Thyroid gland (tissue), 4 donors: ENCODE measurements around the gene EPHA8. TPM values are rescaled to one million over a fixed set of nuclear protein-coding genes. Genes with fewer than 3 reads are reported as not detected.

ENCODE experiments used
- DNase-seq, 2 donors: peaks; one replicate each; pipeline ENCODE4 v3.0.0-alpha.2; 2019
- H3K27ac ChIP-seq, 3 donors: fragments of 200-600 bp; sonication (generic); 1 replicate in 2 of 3; 2 replicates in 1 of 3; pipeline ENCODE4 v1.5.1; 2016 to 2019; ENCODE audit warnings: mild to moderate bottlenecking in 1 of 3, moderate library complexity in 1 of 3
- H3K27me3 ChIP-seq: fragments of 200-600 bp; sonication (generic); one replicate; pipeline ENCODE4 v1.5.1; 2019
- H3K36me3 ChIP-seq, 2 donors: fragments of 200-600 bp; sonication (generic); one replicate each; pipeline ENCODE4 v1.5.1; 2016 to 2019
- H3K4me1 ChIP-seq, 2 donors: fragments of 200-600 bp; sonication (generic); one replicate each; pipeline ENCODE4 v1.5.1; 2017 to 2019
- H3K4me3 ChIP-seq, 3 donors: fragments of 200-600 bp; sonication (generic); replicated peaks in 1 of 3; 1 replicate in 2 of 3; 2 replicates in 1 of 3; pipeline ENCODE4 v1.5.1; 2016; ENCODE audit warnings: mild to moderate bottlenecking in 1 of 3
- H3K9me3 ChIP-seq: fragments of 200-600 bp; sonication (generic); one replicate; pipeline ENCODE4 v1.5.1; 2017
- CTCF ChIP-seq, 6 experiments: fragments of 200-600 bp in 3 of 6; fragments of 450-650 bp in 3 of 6; sonication (generic) in 3 of 6; IDR thresholded peaks; one replicate each; pipeline ENCODE4 v1.5.1; 2016 to 2019; ENCODE audit warnings: antibody characterized with exemption in 6 of 6, mild to moderate bottlenecking in 2 of 6, inconsistent platforms in 1 of 6, moderate library complexity in 1 of 6
- POLR2A ChIP-seq, 2 donors: fragments of 450-650 bp; IDR thresholded peaks; one replicate each; pipeline ENCODE4 v1.6.1; 2017; ENCODE audit warnings: antibody characterized with exemption in 2 of 2, mild to moderate bottlenecking in 2 of 2, moderate library complexity in 1 of 2
- WGBS, 2 donors: methylation state at CpG; one replicate each; pipeline ENCODE4 v1.1.5; 2017; 5-methylcytosine and 5-hydroxymethylcytosine counted together
- intact Hi-C: fragments of 100-400 bp; cut with DNase I; formaldehyde crosslinking; loops from one replicate; pipeline ENCODE4 v1.15.1; 2023
- total RNA-seq, 4 donors: library from RNA; depleted of rRNA; stranded (reverse); fragments of >200 nt; gene quantifications; one replicate each; pipeline ENCODE4 v1.2.3, GENCODE V29; 2016

Gene EPHA8
- total RNA-seq, 4 donors from 2014 or later = not detected

DNA sequence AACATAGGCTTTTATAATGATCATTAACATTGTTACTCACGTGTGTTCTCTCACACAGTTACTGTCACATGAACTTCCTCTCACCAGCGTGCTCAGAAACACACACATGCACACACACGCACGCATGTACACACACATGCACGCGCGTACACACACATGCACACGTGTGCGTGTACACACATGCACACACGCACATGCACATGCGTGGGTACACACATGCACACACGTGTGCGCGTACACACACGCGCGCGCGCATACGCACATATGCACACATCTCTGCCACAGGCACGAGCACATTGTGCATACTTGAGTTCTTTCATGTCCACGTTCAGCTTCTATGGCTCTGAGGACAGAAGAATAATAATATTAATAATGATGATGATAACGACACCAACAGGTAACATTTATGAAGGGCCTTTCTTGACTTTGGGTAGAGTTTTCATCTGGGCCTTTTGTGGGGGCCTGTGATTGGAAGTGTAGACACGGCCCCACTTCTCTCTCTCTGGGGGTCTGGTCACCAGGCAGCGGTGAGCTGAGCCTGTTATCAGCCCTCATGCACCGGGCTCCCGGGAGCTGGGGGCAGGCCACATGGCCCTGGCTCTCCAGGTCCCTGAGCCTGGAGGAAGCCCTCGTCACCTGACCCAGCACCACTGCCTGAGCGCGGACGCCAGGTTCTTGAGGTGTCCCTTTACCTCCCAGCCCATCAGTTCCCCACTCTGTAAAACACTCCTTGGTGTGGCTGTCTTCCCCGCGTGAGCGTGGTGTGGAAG is 7.0 kb downstream of the EPHA8 start:
- TF ChIP-seq POLR2A (IDR thresholded peaks at IDR 0.05) (no peak), CTCF (IDR thresholded peaks at IDR 0.05) (no peak)
- Histone ChIP-seq H3K36me3 (no peaks in the 10 kb centered on the region), H3K27ac (no peak overlapping the region), H3K27me3 (no peaks in the 10 kb centered on the region), H3K4me3 (no peak overlapping the region), H3K4me1 (no peaks in the 10 kb centered on the region), H3K9me3 (no peaks in the 10 kb centered on the region)
- 91 to 92% methylated on average over 26 to 32 of the region's 34 CpGs for WGBS, 2 donors
- intact Hi-C loops = no loop called here
- DNase-seq = no peak

- Histone ChIP-seq H3K9me3 (no peaks in the 10 kb centered on the region), H3K27ac (no peak overlapping the region), H3K4me3 (no peak overlapping the region), H3K27me3 (no peaks in the 10 kb centered on the region), H3K4me1 (no peaks in the 10 kb centered on the region), H3K36me3 (no peaks in the 10 kb centered on the region)
- TF ChIP-seq POLR2A (IDR thresholded peaks at IDR 0.05) = no peak
- no peak for TF ChIP-seq CTCF (IDR thresholded peaks at IDR 0.05)
- intact Hi-C loops = no loop called here
- DNase-seq = no peak
- WGBS, 2 donors = 47 to 55% methylated on average over 5 to 7 of the region's 9 CpGs
Observed at GRCh38 chr1:22572818-22573217, 9.5 kb downstream of the EPHA8 start.

DNA sequence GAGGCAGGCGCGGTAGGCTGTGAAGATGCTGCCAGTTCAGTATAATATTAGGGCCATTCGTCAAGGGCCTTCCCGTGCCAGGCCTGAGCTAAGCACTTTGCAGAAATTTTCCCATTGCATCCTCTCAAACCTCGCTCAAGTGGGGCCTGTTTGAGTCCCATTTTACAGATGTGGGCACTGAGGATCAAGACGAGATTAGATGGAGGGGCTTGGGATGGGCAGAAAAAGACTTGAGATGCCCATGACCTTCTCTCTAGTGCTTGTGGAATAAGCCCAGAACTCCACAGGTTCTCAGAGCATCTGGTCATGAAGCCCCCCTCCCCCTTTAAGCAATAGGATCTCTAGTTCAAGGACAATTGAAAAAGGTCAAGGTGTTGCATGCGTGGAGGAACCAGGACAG is 9.9 kb downstream of the EPHA8 start:
- no peaks in the 10 kb centered on the region for H3K36me3 ChIP-seq
- no peak overlapping the region for H3K27ac ChIP-seq
- no peak overlapping the region for H3K4me3 ChIP-seq
- intact Hi-C loops = no loop called here
- H3K27me3 ChIP-seq = no peaks in the 10 kb centered on the region
- no peak for DNase-seq
- no peak for TF ChIP-seq POLR2A (IDR thresholded peaks at IDR 0.05)
- no peak for TF ChIP-seq CTCF (IDR thresholded peaks at IDR 0.05)
- no peaks in the 10 kb centered on the region for H3K4me1 ChIP-seq
- no peaks in the 10 kb centered on the region for H3K9me3 ChIP-seq
- 68 to 83% methylated on average over 3 to 7 of the region's 7 CpGs for WGBS, 2 donors

- Histone ChIP-seq H3K36me3 (no peaks in the 10 kb centered on the region), H3K27me3 (no peaks in the 10 kb centered on the region), H3K4me1 (no peaks in the 10 kb centered on the region), H3K4me3 (no peak overlapping the region), H3K9me3 (no peaks in the 10 kb centered on the region), H3K27ac (no peak overlapping the region)
- 37 to 46% methylated on average over 8 of the region's 8 CpGs for WGBS, 2 donors
- no peak for TF ChIP-seq POLR2A (IDR thresholded peaks at IDR 0.05)
- DNase-seq = no peak
- intact Hi-C loops = no loop called here
Observed at GRCh38 chr1:22575532-22576149, 12.4 kb downstream of the EPHA8 start.

GRCh38 chr1:22576150-22576544 is 12.9 kb downstream of the EPHA8 start:
- no peak for TF ChIP-seq CTCF (IDR thresholded peaks at IDR 0.05)
- TF ChIP-seq POLR2A (IDR thresholded peaks at IDR 0.05) = no peak
- Histone ChIP-seq H3K4me3 (no peak overlapping the region), H3K4me1 (no peaks in the 10 kb centered on the region), H3K36me3 (no peaks in the 10 kb centered on the region), H3K27me3 (no peaks in the 10 kb centered on the region), H3K9me3 (no peaks in the 10 kb centered on the region), H3K27ac (no peak overlapping the region)
- DNase-seq = no peak
- 84 to 86% methylated on average over 17 to 22 of the region's 23 CpGs for WGBS, 2 donors
- intact Hi-C loops = no loop called here
